GM19193 (cell line): ENCODE measurements around the gene CRISPLD2.

Source experiments
- POLR2A ChIP-seq: IDR thresholded peaks from 4 replicates; pipeline ENCODE4 v1.6.1; 2011; ENCODE audit not compliant: insufficient read depth, insufficient read length; ENCODE audit errors: extremely low read depth

Gene CRISPLD2

GRCh38 chr16:84913315-84913714, 93.5 kb downstream of the CRISPLD2 start:
- no peak for TF ChIP-seq POLR2A

- no peak for TF ChIP-seq POLR2A
Observed at GRCh38 chr16:84914273-84914672, 94.5 kb downstream of the CRISPLD2 start.

GRCh38 chr16:84916178-84916577, 96.4 kb downstream of the CRISPLD2 start:
- no peak for TF ChIP-seq POLR2A

GRCh38 chr16:84916850-84917249, 97.1 kb downstream of the CRISPLD2 start:
- TF ChIP-seq POLR2A: no peak

GRCh38 chr16:84917492-84917891, 97.7 kb downstream of the CRISPLD2 start:
- no peak for TF ChIP-seq POLR2A

- no peak for TF ChIP-seq POLR2A
Observed at GRCh38 chr16:84918006-84918909, 98.5 kb downstream of the CRISPLD2 start.

- no peak for TF ChIP-seq POLR2A
Observed at GRCh38 chr16:84919269-84919668, 99.5 kb downstream of the CRISPLD2 start.

GRCh38 chr16:84919708-84920107, 99.9 kb downstream of the CRISPLD2 start:
- no peak for TF ChIP-seq POLR2A

- no peak for TF ChIP-seq POLR2A
Observed at GRCh38 chr16:84920333-84920732, 100.5 kb downstream of the CRISPLD2 start.

- no peak for TF ChIP-seq POLR2A
Observed at GRCh38 chr16:84922351-84923120, 102.8 kb downstream of the CRISPLD2 start.

- no peak for TF ChIP-seq POLR2A
Observed at GRCh38 chr16:84924331-84925091, 104.7 kb downstream of the CRISPLD2 start.

- TF ChIP-seq POLR2A: no peak
Observed at GRCh38 chr16:84925092-84925772, 105.4 kb downstream of the CRISPLD2 start.

- no peak for TF ChIP-seq POLR2A
Observed at GRCh38 chr16:84925773-84926372, 106.1 kb downstream of the CRISPLD2 start.

- no peak for TF ChIP-seq POLR2A
Observed at GRCh38 chr16:84926462-84926861, 106.7 kb downstream of the CRISPLD2 start.
